ENCODE results near the gene COL6A3.

COL6A3 gene, protein sequence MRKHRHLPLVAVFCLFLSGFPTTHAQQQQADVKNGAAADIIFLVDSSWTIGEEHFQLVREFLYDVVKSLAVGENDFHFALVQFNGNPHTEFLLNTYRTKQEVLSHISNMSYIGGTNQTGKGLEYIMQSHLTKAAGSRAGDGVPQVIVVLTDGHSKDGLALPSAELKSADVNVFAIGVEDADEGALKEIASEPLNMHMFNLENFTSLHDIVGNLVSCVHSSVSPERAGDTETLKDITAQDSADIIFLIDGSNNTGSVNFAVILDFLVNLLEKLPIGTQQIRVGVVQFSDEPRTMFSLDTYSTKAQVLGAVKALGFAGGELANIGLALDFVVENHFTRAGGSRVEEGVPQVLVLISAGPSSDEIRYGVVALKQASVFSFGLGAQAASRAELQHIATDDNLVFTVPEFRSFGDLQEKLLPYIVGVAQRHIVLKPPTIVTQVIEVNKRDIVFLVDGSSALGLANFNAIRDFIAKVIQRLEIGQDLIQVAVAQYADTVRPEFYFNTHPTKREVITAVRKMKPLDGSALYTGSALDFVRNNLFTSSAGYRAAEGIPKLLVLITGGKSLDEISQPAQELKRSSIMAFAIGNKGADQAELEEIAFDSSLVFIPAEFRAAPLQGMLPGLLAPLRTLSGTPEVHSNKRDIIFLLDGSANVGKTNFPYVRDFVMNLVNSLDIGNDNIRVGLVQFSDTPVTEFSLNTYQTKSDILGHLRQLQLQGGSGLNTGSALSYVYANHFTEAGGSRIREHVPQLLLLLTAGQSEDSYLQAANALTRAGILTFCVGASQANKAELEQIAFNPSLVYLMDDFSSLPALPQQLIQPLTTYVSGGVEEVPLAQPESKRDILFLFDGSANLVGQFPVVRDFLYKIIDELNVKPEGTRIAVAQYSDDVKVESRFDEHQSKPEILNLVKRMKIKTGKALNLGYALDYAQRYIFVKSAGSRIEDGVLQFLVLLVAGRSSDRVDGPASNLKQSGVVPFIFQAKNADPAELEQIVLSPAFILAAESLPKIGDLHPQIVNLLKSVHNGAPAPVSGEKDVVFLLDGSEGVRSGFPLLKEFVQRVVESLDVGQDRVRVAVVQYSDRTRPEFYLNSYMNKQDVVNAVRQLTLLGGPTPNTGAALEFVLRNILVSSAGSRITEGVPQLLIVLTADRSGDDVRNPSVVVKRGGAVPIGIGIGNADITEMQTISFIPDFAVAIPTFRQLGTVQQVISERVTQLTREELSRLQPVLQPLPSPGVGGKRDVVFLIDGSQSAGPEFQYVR (N-terminal part only)

DNA sequence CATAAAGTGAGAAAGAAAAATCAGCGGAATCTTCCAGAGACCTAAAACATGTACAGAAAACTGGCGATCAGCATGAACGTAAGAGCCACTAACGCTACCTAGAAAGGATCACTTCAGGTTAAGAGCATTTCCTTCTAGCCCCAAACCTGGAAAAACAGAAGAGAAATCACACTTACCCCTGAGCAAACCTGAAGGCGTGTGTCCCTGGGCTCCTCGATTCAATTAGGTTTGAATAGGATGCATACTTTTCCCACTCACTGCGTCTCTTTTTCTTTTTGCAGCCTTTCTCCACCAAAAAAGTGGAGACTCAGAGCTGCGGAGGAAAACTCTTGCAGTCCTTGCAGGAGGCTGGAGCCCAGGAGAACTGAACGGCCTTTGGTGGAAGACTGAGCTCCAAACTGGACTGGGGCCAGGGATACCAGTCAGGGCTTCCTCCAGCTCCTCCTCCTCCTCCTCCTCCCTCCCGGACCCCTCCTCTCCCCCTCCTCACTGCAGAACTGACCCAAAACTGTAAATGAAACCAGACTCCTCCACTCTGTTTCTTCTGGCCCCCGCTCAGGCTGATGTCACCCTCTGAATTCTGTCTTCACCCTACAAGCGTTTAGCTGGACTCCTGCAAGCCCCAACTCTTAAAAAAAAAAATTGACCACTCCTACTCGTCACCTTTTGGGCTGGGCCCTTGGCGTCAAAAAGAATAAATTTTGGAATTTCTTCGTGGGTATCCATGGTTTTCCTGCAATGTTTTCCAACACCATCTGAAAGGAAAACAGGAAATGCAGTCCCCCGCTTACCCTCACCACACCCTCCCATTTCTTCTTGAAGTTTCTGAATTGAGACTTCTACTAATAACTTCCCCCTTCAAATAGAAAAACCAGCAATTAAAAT, at the start of gene COL6A3:
TSS of gene COL6A3 (minus strand) at position 388 of the 885 bp plus-strand sequence. CDS start 17,347 bp downstream, outside the sequence.
- no peak for DNase-seq (ENCODE audit: low spot score)

DNA sequence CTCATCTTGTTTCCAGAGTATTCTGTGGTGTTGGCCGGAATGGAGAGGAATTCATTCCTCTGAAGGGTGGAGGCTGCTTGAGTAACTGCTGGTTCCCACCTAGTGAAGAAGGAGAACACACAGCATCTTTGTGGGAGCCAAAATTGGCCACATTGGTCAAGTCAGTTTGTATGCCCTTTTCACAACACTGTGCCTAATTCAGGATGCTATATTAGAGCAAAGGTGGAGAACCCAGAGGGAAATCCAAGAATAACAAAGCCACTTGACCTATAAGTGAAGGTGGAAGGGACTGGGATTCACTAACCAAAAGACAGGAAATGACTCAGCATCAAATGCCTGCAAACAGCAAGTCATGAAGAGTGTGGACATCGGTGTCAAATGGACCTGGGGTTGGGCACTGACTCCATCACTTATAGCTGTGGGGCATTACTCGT, 45.8 kb upstream of the COL6A3 start:
- DNase-seq (ENCODE audit: low spot score): no peak

DNA sequence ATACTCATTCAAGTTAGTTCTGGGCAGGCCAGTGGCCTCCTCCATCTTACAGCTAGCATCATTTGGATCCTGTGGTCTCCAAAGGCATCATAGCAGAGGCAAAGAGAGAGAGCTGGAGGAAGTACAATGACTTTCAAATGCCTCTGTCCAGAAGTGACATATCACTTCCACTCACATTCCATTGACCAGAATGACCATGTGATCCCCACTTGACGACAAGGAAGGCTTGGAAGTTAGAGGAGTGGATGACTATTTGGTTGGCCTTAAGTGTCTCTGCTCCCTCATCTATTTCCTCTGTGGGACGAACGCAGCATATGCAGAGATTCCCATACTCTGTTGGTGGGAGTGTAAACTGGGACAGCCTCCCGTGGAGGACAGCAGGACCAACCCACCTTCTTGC, 45.3 kb upstream of the COL6A3 start:
- DNase-seq (ENCODE audit: low spot score): no peak

DNA sequence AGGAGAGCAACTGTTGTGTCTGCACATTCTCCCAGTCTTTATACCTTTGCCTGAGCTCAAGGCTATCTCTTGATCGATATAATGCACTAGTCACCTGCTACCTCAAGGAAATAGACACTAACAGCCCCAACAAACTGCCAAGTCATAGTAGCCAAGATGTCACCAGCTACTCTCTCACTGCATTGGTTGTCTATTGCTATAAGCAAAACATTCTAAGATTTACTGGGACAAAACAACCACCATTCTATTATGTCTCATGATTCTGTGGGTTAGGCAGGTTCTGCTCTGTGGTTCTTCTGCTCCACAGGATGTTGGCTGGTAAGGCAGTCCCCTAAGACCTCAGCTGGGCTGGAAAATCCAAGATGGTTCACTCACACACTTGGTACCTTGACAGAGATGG, 44.6 kb upstream of the COL6A3 start:
- no peak for DNase-seq (ENCODE audit: low spot score)

DNA sequence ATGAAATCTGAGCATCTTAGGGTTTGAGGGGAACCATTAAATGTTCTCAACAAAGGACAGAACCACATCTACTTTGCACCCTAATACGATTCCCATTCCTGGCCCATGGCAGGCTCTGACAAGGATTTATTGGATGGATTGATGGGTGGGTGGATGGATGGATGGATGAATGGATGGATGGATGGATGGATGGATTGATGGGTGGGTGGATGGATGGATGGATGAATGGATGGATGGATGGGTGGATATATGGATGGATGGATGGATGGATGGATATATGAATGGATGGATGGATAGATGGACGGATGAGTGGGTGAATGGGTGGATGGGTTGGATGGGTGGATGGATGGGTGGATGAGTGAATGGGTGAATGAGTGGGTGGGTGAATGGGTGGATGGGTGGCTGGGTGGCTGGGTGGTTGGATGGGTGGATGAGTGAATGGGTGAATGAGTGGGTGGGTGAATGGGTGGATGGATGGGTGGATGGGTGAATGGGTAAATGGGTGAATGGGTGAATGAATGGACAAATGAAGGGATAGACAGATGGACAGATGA, 43.5 kb upstream of the COL6A3 start:
- DNase-seq (ENCODE audit: low spot score): no peak

DNA sequence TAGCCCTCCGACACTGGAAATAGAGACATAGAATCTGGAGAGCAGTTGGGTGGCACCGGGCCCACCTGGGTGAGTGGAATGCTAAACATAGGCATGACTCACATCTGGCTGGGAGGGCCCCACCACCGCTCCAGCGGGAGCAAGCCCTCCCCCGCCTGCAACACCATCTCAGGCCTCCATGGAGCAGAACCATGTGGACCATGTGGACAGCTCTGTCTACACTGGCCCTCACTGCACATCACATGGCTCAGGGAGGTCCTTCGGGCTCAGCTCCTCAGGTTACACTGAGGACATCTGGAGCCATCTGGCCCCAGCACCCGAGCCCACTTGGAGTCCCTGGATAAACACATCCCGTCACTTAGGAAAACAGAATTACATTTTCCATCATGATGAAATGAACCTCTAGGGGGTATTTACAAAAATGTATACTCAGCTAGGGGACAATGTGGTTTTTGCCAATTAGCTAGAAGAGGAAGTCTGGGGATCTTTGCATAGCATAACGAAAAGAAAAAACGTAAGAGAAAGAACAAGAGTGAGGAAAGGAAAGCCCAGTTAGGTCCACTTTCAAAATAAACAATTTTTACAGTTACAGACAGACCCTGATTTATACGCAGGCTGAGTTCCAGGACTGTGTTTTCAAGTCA, 42.4 kb upstream of the COL6A3 start:
- no peak for DNase-seq (ENCODE audit: low spot score)

DNA sequence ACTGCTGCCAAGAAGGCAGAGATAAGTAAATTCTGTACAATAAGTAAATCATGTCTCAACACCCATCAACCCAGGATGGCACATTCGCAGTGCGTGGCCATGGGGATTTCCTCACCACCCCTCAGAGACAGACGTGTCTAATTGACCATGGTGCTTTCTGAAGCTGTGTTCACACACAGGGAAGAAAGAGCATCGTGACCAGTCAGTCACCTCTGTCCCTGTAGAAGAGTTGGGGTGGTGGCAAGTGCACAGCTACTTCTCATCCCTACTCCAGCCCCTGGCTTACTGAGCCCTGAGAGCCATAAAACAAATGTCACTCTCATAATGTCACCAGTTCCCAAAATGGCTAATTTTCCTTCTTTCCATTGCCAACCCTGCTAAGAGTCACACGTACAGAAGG, 41.8 kb upstream of the COL6A3 start:
- no peak for DNase-seq (ENCODE audit: low spot score)

DNA sequence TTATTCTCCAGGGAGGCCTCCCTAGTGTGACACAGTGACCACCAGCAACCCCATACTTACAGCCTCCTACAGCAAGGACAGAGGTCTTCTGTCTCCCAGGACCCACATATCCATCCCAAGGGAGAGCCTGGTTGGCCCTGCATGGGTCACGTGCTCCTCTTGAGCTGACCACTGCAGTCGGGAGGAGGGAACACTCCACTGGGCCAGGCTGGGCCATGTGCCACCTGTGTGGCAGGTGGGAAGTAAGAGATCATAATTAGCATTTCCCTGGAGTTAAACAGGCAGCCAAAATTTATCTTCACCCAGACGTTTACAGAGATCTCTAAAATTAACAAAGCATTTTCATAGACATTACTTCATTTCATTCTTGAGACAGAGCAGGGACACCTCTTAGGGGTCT, 39.7 kb upstream of the COL6A3 start:
- DNase-seq (ENCODE audit: low spot score): no peak

DNA sequence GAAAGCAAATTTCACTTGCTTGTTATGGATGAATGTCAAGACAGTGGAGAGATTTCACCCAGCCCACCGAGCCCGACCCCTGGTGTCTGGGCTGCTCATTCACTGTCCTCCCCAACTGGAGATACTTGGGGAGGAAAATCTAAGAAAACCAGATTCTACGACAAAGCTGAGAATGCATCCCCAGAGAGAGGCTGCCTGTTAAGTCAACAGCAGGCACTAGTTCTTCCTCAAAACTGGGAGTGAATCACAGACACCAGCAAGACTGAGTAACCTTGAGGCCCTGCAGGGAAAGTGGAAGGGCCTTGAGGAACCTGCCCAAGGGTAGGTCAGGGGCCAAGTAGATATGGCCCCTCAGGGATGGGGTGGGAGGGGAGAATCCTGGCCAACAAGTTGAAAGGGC, 38.9 kb upstream of the COL6A3 start:
- no peak for DNase-seq (ENCODE audit: low spot score)

DNA sequence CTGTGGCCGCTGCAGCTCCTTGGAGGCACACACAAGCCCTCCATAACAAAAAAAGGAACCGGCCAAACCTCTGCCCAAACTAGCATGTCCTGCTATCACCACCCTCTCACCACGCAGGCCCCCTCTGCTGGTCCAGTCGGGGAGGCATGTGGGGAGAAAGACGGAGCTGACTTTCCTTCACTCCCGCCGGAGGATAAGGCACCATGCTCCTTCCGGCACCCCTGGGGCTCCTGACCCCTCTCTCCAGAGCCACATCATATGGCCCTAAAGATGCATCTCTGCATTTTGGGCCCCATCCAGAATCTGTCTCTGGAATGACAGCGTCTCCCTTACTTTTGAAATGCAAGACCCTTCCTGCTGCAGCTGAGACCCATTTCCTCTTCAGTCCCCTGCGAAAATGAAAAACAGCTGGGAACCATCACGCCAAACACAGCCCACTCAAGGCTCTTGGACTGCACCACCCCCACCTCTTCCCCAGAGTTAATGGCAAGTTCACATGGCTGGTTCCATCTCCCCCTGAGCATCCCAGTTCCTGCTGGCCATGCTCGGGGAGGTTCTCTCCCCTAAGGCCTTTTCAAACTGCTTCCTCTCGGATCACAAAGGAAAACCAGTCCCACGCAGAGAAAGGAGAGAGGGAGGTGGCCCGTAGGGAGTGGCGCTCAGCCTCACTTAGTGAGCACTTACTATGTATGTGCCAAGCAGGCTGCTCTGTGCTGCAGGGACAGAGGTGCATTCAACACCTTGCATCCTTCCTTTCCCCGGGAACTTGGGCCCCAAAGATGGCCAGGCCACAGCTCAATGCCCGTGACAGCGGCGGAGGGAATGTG, 37.9 kb upstream of the COL6A3 start:
- no peak for DNase-seq (ENCODE audit: low spot score)

DNA sequence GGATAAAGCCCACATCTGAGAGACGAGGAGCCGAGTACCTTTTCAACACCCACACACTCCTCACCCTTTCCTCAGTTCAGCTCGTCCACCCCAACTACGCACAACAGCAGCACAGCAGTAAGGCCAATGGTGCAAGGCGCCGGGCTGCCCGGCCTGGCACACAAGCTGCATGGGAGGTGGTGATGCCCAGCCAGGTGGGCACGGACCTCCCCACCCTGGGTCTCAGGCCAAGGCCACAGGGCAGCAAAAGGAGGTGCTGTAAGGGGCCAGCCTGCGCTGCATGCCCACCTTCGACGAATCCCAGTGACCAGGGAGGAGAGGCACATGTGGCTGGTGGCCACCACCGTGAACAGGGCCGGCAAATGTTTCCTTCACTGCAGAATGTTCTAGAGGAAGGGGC, 36.6 kb upstream of the COL6A3 start:
- DNase-seq (ENCODE audit: low spot score): no peak

DNA sequence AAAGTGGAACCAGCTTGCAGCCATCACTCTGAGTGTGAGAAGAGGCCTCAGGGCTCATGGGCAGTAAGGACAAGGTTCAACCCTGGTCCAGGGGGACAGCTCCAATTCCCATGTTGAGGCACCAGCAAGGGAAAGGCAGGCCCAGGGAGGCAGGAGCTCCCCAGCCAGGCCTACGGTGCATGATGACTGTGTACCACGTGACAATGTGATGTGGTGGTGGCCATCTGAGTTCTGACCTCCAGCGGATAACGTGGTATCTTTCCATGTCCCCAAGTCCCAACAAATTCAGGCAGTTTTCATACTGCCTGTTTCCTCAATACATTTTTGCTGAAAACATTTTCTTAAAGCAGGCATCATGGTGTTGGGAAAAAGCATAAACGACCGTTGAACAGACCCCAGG, 36.1 kb upstream of the COL6A3 start:
- no peak for DNase-seq (ENCODE audit: low spot score)

DNA sequence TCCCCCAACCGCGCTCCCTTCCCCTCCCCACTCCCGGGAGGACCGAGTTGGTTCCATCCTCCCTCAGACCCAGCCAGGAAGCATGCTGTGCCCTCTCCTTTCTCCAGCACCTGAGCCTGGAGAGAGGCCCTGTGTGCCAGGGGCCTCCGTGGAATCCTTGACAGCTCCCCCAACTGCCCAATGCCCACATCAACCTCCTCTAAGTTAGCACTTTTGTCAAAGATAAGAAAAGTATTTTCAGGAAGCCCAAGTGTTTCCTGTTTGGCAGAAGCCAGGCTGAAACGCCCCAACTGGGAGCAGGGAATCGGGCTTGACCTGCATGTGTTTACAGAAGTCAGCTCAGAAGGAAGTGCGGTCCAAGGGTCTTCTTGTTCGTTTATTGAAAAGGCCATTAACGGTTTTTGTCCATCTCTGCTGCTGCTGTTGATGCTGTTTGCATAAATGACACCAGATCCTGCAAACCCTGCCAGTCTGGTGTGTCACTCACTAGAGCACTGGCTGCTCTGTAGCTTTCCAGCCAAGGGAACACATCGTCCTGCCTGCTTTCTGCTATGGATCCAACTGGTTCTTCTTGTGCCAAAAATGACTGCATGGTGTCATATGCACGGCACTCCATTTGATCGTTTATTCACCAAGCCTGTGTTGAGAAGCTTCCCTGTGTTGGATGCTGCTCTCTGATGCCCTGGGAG, 35.4 kb upstream of the COL6A3 start:
- DNase-seq (ENCODE audit: low spot score): no peak

DNA sequence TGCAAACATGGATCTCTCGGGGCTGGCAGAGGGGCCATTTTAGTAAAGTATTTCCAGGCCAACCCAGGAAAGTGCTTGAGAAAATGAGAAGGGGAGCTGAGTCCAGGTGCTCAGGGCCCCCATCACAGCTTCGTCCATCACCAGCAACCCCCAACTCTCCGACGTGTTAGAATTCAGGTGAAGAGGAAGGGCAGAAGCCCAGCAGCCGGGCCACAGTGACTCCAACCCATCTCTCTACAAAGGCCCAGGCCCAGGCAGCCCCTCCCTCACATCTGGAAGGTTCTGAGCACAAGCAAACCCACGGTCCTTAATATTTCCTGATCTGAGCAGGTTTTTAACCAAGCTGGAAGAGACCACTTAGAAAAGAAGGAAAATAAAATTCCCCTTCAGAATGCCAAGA, 34.7 kb upstream of the COL6A3 start:
- DNase-seq (ENCODE audit: low spot score): no peak

DNA sequence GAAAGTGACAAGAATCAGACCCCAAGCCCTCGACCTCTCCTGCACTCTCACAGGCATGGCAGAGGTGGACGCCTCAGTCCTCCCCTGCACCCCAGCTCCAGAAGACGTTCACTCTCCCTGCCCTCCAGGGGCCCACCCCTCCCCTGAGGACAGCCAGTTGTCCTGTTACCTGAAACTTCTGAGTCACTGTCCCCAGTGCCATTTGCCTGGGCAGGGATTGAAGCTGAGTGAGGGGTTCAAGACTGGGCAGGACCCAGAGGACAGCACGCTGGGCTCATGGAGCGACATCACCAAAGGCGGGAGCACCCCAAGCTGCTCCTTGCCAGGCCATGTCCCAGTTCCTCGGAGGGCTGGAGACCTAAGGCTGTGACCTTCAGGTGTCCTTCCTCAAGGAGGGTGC, 34.2 kb upstream of the COL6A3 start:
- no peak for DNase-seq (ENCODE audit: low spot score)

DNA sequence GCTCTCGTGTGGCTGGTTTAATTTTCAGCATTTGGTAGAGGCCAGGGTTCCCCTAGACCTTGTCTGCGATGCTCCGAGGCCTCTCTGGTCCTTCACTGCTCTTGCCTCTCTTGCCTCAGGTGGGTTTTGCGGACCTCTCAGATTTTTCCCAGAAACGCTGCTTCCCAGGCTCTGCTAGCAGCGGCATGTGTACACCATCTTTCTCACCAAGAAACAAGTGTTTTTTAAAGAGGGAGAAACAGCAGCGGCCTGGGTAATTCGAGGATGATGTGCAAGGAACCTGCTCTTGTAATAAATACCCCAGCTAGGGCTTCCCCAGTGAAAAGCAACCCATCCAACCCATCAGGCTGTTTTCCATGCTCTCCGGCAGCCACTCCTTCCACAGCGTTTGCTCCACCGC, 33.5 kb upstream of the COL6A3 start:
- DNase-seq (ENCODE audit: low spot score): no peak

DNA sequence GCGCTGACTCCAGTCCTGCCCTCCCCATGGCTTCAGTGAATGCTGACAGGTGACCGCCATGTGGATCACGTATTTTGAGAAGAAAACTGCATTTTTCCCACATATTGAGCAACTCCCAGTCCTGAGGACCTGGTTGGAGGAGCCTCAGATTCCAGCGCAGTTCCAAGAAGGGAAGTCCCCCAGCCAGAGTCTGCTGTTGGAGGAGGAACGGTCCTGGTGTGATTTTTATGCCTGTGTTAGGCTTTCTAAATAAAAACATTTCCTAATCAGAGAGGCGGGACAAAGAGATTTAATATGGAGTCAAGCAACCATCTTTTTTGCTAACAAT, 32.3 kb upstream of the COL6A3 start:
- DNase-seq (ENCODE audit: low spot score): no peak

DNA sequence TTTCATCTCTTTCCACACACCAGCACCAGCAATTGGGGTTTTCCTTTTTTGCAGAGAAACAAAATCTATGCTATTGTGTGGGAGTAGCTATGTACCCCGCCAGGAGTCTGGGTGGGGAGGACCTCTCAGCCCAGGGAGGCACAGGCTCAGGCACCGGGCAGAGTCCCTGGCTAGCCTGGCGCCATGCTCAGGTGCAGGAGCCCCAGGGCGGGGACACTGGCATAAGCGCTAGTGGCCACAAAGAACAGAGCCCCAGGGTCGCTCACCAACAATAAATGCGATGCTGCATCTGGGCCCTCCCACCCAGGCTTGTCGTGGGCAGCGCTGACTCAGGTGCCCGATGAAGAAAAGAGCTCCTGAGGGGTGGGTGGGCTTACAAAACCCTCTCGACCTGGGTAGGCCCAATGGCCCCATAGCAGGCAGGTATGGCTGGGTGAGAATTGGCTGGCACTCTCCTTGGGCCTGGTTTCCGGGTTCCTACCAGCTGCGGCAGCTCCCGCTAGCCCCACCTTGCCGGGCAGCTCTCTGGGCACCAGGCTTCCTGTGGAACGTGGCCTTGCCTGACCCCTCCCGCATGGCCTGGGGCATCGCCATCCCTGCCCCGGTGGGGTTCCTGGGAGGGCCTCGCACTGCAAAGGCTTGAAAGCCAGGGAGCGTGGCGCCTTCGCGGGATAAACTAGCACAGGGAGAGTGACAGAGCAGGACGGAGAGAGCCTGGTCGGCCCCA, 31.8 kb upstream of the COL6A3 start:
- DNase-seq (ENCODE audit: low spot score): no peak

DNA sequence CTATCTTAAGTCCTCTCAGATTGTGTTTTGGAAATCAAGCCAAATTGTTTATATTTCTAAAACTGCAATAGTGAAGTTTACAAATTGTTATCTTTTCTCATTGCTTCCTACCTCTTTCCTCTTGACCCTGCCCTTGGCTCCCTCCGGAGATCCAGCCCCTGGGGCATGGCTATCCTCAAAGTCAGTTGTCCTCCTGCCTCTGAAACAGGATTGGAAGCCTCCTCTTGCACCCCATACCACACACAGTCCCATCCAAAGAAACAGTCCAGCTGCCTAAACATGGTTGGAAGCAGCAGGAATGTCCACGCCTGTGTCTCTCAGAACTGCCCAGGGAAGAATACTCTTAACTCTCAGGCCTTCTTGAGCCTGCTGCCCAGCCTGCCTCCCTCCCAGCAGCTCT, 30.1 kb upstream of the COL6A3 start:
- DNase-seq (ENCODE audit: low spot score): no peak

All from NAMALWA (cell line).